SK-N-SH (cell line): ENCODE measurements around the gene WDFY2. TPM values are rescaled to one million over a fixed set of nuclear protein-coding genes. Genes with fewer than 3 reads are reported as not detected.

Experiments
- CTCF ChIA-PET: fragments of 300-600, 350-600 bp; formaldehyde crosslinking; extraction: SDS; loops from one replicate; lab custom pipeline; 2021; lab: Yijun Ruan, JAX
- POLR2A ChIA-PET: fragments of 350-600 bp; sonication (Branson Sonifier 250); formaldehyde crosslinking; extraction: SDS; loops from one replicate; lab custom pipeline; 2020; ENCODE audit warnings: antibody characterized with exemption, inconsistent platforms; lab: Yijun Ruan, JAX
- DNase-seq: peaks from one replicate; pipeline ENCODE4 v3.0.0; 2012
- H2AFZ ChIP-seq: fragments of 200-600 bp; sonication (generic); 2 replicates; pipeline ENCODE4 v1.8.1; 2016; ENCODE audit warnings: antibody characterized with exemption, mild to moderate bottlenecking, low read depth
- H3F3A ChIP-seq: fragments of 200-600 bp; sonication (generic); replicated peaks from 2 replicates; pipeline ENCODE3; 2016; ENCODE audit warnings: antibody characterized with exemption, mild to moderate bottlenecking; ENCODE audit not compliant: insufficient read depth
- H3K27ac ChIP-seq, 2 experiments: fragments of 200-500 bp in 1 of 2; fragments of 200-600 bp in 1 of 2; sonication (Bioruptor generic) in 1 of 2; sonication (generic), shearing (Covaris generic) in 1 of 2; 2 replicates each; pipeline versions ENCODE4 v1.5.1 to v1.6.1; 2014 to 2016; ENCODE audit warnings: low read depth in 2 of 2, inconsistent platforms in 1 of 2, low read length in 1 of 2, mild to moderate bottlenecking in 1 of 2, mixed read lengths in 1 of 2
- H3K27me3 ChIP-seq: fragments of 200-600 bp; sonication (generic), shearing (Covaris generic); 2 replicates; pipeline ENCODE4 v1.6.1; 2016; ENCODE audit warnings: mixed run types; ENCODE audit not compliant: insufficient read depth
- H3K36me3 ChIP-seq, 2 experiments: fragments of 200-500 bp in 1 of 2; fragments of 200-600 bp in 1 of 2; sonication (Bioruptor generic) in 1 of 2; sonication (generic) in 1 of 2; replicated peaks in 1 of 2; 2 replicates each; pipeline versions ENCODE3 to v1.5.1; 2014 to 2016; ENCODE audit warnings: low read length in 1 of 2, mild to moderate bottlenecking in 1 of 2; ENCODE audit not compliant: insufficient read depth in 2 of 2, control insufficient read depth in 1 of 2
- H3K4me1 ChIP-seq, 2 experiments: fragments of 200-500 bp in 1 of 2; fragments of 200-600 bp in 1 of 2; sonication (Bioruptor generic) in 1 of 2; sonication (generic), shearing (Covaris generic) in 1 of 2; 2 replicates each; pipeline versions ENCODE4 v1.5.1 to v1.6.1; 2014 to 2016; ENCODE audit warnings: low read depth in 1 of 2, low read length in 1 of 2, mixed run types in 1 of 2; ENCODE audit not compliant: insufficient read depth in 2 of 2, control insufficient read depth in 1 of 2
- H3K4me2 ChIP-seq: fragments of 200-600 bp; sonication (generic), shearing (Covaris generic); 2 replicates; pipeline ENCODE4 v1.6.1; 2017; ENCODE audit warnings: mixed run types
- H3K4me3 ChIP-seq, 2 experiments: fragments of 200-500 bp in 1 of 2; fragments of 200-600 bp in 1 of 2; sonication (Bioruptor generic) in 1 of 2; sonication (generic), shearing (Covaris generic) in 1 of 2; 2 replicates each; pipeline versions ENCODE4 v1.5.1 to v1.8.1; 2014 to 2016; ENCODE audit warnings: low read depth in 2 of 2, inconsistent platforms in 1 of 2, low read length in 1 of 2, mild to moderate bottlenecking in 1 of 2, mixed read lengths in 1 of 2, moderate library complexity in 1 of 2
- H3K79me2 ChIP-seq: fragments of 200-600 bp; sonication (generic); 2 replicates; pipeline ENCODE4 v1.8.1; 2017; ENCODE audit warnings: mild to moderate bottlenecking; ENCODE audit not compliant: insufficient read depth
- H3K9ac ChIP-seq: fragments of 200-600 bp; sonication (generic); 2 replicates; pipeline ENCODE4 v1.6.1; 2017; ENCODE audit warnings: mixed run types
- H3K9me2 ChIP-seq: fragments of 200-600 bp; sonication (generic); 2 replicates; pipeline ENCODE4 v1.6.1; 2017; ENCODE audit warnings: mixed run types
- H3K9me3 ChIP-seq: fragments of 200-600 bp; sonication (generic); 2 replicates; pipeline ENCODE4 v1.6.1; 2017; ENCODE audit warnings: mixed run types, mild to moderate bottlenecking, moderate library complexity
- H4K20me1 ChIP-seq: fragments of 200-600 bp; sonication (generic); 2 replicates; pipeline ENCODE4 v1.6.1; 2017; ENCODE audit warnings: mild to moderate bottlenecking, mixed run types; ENCODE audit not compliant: insufficient read depth
- CHD2 ChIP-seq: fragments of 150-350 bp; IDR thresholded peaks from 2 replicates; pipeline ENCODE4 v1.6.1; 2018; ENCODE audit warnings: low read length; ENCODE audit not compliant: partially characterized antibody
- CTCF ChIP-seq: fragments of 200-600 bp; sonication (generic); IDR thresholded peaks from 2 replicates; pipeline ENCODE4 v1.6.1; 2017; ENCODE audit warnings: antibody characterized with exemption, mild to moderate bottlenecking, moderate library complexity
- FOSL2 ChIP-seq: IDR thresholded peaks from 2 replicates; pipeline ENCODE4 v1.4.0; 2012; ENCODE audit warnings: low read depth, mild to moderate bottlenecking, moderate library complexity, borderline replicate concordance
- FOXJ3 ChIP-seq: sonication (generic); formaldehyde crosslinking; IDR thresholded peaks from 2 replicates; pipeline ENCODE4 v1.5.1; 2020; ENCODE audit warnings: mild to moderate bottlenecking, missing genetic modification reagents
- GABPA ChIP-seq: IDR thresholded peaks from 2 replicates; pipeline ENCODE4 v1.4.0; 2012; ENCODE audit warnings: low read depth, mild to moderate bottlenecking
- JUND ChIP-seq: IDR thresholded peaks from 2 replicates; pipeline ENCODE4 v1.4.0; 2012
- MEF2A ChIP-seq: IDR thresholded peaks from 2 replicates; pipeline ENCODE4 v1.4.0; 2012; ENCODE audit warnings: low read depth, borderline replicate concordance
- MXI1 ChIP-seq: IDR thresholded peaks from 2 replicates; pipeline ENCODE4 v1.6.1; 2012; ENCODE audit warnings: mild to moderate bottlenecking, low read depth, low read length, improper control_type of control experiment
- NFIC ChIP-seq: IDR thresholded peaks from 2 replicates; pipeline ENCODE4 v1.4.0; 2012; ENCODE audit warnings: borderline replicate concordance
- REST ChIP-seq: IDR thresholded peaks from 2 replicates; pipeline ENCODE4 v1.6.1; 2012; ENCODE audit warnings: mild to moderate bottlenecking, low read depth, low read length, moderate library complexity
- SIN3A ChIP-seq: IDR thresholded peaks from 2 replicates; pipeline ENCODE4 v1.6.1; 2012; ENCODE audit warnings: low read depth, mild to moderate bottlenecking, low read length, moderate library complexity, borderline replicate concordance
- SMC3 ChIP-seq: IDR thresholded peaks from 2 replicates; pipeline ENCODE4 v1.6.1; 2012; ENCODE audit warnings: low read depth, low read length, improper control_type of control experiment
- WGBS: methylation state at CpG from one replicate; pipeline ENCODE4 v1.1.6; 2017; ENCODE audit warnings: low lambda C conversion rate; 5-methylcytosine and 5-hydroxymethylcytosine counted together
- polyA plus RNA-seq, 3 experiments: library from polyadenylated mRNA; depleted of rRNA; stranded (reverse); fragments of >200 nt; gene quantifications; 2 replicates each; pipeline ENCODE4 v1.2.3, GENCODE V29; 2012
- TF ChIP-seq, protein P1 (sequence below): IDR thresholded peaks from 2 replicates; pipeline ENCODE4; 2012
- TF ChIP-seq, protein P2 (sequence below): IDR thresholded peaks from 2 replicates; pipeline ENCODE4 v1.4.0; 2012; ENCODE audit warnings: low read depth, borderline replicate concordance
- TF ChIP-seq, protein P3 (sequence below): fragments of 150-350 bp; IDR thresholded peaks from 2 replicates; pipeline ENCODE4 v1.6.1; 2016; ENCODE audit warnings: mild to moderate bottlenecking, low read depth, low read length
- TF ChIP-seq, protein P4 (sequence below): IDR thresholded peaks from 2 replicates; pipeline ENCODE4 v1.4.0; 2012; ENCODE audit warnings: low read depth
- TF ChIP-seq, protein P5 (sequence below): IDR thresholded peaks from 2 replicates; pipeline ENCODE4 v1.4.0; 2012; ENCODE audit warnings: low read depth, borderline replicate concordance

Gene WDFY2
- polyA plus RNA-seq, 1 of the 3 experiments (the other 2 are of a cell fraction), result 4.1 TPM

DNA sequence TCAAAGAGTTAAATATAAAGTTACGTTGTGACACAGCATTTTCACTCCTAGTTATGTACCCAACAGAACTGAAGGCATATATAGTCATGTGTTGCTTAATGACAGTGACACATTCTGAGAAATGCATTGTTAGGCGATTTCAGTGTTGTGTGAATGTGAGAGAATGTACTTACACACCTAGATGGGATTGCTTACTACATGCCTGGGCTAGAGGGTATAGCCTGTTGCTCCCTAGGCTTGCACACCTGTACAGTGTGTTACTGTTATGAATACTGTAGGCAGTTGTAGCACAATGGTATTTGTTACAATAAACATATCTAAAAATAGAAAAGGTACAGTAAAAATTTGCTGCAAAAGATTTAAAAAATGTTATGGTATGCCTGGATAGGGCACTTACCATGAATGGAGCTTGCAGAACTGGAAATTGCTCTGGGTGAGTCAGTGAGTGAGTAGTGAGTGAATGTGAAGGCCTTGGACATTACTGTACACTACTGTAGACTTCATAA is 130.5 kb downstream of the WDFY2 start:
- H3K4me2 ChIP-seq, result no peak overlapping the region
- no peaks in the 10 kb centered on the region for H4K20me1 ChIP-seq
- no peak for DNase-seq
- no peaks in the 10 kb centered on the region for H3K27me3 ChIP-seq
- H3K36me3 ChIP-seq, result no peaks in the 10 kb centered on the region
- H3K9ac ChIP-seq, result no peak overlapping the region; the same call in 1 of the 2 replicates
- CTCF ChIA-PET, result interaction anchor here (0.7 kb wide), 1 partner anchor 17 kb away, joined by 3 read pairs; no protein-coding TSS in a partner anchor
- H2AFZ ChIP-seq, result no peak overlapping the region
- peaks cover 27% of the 10 kb centered on the region for H3F3A ChIP-seq
- no peak overlapping the region for H3K4me3 ChIP-seq
- H3K79me2 ChIP-seq, result no peaks in the 10 kb centered on the region
- peaks cover 0 to 2% of the 10 kb centered on the region in 2 experiments; a peak in 1 of 4 replicates for H3K4me1 ChIP-seq
- TF ChIP-seq, protein P1, sequence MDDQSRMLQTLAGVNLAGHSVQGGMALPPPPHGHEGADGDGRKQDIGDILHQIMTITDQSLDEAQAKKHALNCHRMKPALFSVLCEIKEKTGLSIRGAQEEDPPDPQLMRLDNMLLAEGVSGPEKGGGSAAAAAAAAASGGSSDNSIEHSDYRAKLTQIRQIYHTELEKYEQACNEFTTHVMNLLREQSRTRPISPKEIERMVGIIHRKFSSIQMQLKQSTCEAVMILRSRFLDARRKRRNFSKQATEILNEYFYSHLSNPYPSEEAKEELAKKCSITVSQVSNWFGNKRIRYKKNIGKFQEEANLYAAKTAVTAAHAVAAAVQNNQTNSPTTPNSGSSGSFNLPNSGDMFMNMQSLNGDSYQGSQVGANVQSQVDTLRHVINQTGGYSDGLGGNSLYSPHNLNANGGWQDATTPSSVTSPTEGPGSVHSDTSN, result no peak
- peak; percentile 31 for TF ChIP-seq JUND
- no peak for TF ChIP-seq SIN3A
- TF ChIP-seq MXI1, result no peak
- TF ChIP-seq NFIC, result no peak
- no peak for TF ChIP-seq REST
- TF ChIP-seq, protein P2, sequence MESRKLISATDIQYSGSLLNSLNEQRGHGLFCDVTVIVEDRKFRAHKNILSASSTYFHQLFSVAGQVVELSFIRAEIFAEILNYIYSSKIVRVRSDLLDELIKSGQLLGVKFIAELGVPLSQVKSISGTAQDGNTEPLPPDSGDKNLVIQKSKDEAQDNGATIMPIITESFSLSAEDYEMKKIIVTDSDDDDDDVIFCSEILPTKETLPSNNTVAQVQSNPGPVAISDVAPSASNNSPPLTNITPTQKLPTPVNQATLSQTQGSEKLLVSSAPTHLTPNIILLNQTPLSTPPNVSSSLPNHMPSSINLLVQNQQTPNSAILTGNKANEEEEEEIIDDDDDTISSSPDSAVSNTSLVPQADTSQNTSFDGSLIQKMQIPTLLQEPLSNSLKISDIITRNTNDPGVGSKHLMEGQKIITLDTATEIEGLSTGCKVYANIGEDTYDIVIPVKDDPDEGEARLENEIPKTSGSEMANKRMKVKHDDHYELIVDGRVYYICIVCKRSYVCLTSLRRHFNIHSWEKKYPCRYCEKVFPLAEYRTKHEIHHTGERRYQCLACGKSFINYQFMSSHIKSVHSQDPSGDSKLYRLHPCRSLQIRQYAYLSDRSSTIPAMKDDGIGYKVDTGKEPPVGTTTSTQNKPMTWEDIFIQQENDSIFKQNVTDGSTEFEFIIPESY, result no peak
- TF ChIP-seq, protein P3, sequence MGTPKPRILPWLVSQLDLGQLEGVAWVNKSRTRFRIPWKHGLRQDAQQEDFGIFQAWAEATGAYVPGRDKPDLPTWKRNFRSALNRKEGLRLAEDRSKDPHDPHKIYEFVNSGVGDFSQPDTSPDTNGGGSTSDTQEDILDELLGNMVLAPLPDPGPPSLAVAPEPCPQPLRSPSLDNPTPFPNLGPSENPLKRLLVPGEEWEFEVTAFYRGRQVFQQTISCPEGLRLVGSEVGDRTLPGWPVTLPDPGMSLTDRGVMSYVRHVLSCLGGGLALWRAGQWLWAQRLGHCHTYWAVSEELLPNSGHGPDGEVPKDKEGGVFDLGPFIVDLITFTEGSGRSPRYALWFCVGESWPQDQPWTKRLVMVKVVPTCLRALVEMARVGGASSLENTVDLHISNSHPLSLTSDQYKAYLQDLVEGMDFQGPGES, result no peak
- TF ChIP-seq MEF2A, result peak; percentile 58
- TF ChIP-seq FOXJ3 (CRISPR knock-in tag), result no peak
- peak; percentile 70 for TF ChIP-seq FOSL2
- TF ChIP-seq CHD2, result no peak
- TF ChIP-seq SMC3, result no peak
- TF ChIP-seq, protein P4, sequence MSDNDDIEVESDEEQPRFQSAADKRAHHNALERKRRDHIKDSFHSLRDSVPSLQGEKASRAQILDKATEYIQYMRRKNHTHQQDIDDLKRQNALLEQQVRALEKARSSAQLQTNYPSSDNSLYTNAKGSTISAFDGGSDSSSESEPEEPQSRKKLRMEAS, result no peak
- TF ChIP-seq, protein P5, sequence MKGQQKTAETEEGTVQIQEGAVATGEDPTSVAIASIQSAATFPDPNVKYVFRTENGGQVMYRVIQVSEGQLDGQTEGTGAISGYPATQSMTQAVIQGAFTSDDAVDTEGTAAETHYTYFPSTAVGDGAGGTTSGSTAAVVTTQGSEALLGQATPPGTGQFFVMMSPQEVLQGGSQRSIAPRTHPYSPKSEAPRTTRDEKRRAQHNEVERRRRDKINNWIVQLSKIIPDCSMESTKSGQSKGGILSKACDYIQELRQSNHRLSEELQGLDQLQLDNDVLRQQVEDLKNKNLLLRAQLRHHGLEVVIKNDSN, result no peak
- no peak for TF ChIP-seq GABPA
- no peak for TF ChIP-seq CTCF
- TF ChIP-seq, all 33 proteins: peak for 3
- POLR2A ChIA-PET, result no interaction called here
- H3K9me2 ChIP-seq, result no peaks in the 10 kb centered on the region
- H3K27ac ChIP-seq, result peak overlapping the region in 1 of 2 experiments; percentile 41; a peak in 2 of 4 replicates
- no peaks in the 10 kb centered on the region for H3K9me3 ChIP-seq
- WGBS, result 43% methylated on average over 2 of the region's 2 CpGs
